Measurements from ENCODE around the gene C2CD3.

C2CD3 gene

DNA sequence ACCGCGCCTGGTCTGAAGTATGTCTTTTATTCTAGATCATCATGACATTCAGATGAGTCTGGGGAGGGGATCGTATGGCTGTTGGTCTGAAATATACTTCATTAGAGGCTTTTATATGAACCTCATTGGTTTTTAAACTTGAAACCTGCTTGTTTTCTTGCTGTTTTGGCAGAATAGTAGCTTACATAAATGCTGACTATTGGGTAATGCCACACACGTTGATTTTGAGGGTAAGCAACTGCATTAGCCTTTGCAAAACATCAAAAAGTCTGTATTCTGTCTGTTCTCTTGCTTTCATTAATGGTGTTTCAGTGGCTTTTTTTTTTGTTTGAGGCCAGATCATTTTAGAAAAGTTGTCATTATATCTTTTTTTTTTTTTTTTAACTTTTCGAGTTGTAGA is 14.5 kb upstream of the C2CD3 start:
- TF ChIP-seq, protein P1, sequence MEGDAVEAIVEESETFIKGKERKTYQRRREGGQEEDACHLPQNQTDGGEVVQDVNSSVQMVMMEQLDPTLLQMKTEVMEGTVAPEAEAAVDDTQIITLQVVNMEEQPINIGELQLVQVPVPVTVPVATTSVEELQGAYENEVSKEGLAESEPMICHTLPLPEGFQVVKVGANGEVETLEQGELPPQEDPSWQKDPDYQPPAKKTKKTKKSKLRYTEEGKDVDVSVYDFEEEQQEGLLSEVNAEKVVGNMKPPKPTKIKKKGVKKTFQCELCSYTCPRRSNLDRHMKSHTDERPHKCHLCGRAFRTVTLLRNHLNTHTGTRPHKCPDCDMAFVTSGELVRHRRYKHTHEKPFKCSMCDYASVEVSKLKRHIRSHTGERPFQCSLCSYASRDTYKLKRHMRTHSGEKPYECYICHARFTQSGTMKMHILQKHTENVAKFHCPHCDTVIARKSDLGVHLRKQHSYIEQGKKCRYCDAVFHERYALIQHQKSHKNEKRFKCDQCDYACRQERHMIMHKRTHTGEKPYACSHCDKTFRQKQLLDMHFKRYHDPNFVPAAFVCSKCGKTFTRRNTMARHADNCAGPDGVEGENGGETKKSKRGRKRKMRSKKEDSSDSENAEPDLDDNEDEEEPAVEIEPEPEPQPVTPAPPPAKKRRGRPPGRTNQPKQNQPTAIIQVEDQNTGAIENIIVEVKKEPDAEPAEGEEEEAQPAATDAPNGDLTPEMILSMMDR (IDR thresholded peaks at IDR 0.05; ENCODE audit: borderline replicate concordance, control extremely low read depth, extremely low read depth, insufficient read depth, missing control alignments), result no peak
- DNase-seq (ENCODE audit: low spot score), result no peak
- in situ Hi-C loops (cut with MboI; ENCODE audit: low sequenced_read_pairs, unreplicated experiment), result no loop called here

DNA sequence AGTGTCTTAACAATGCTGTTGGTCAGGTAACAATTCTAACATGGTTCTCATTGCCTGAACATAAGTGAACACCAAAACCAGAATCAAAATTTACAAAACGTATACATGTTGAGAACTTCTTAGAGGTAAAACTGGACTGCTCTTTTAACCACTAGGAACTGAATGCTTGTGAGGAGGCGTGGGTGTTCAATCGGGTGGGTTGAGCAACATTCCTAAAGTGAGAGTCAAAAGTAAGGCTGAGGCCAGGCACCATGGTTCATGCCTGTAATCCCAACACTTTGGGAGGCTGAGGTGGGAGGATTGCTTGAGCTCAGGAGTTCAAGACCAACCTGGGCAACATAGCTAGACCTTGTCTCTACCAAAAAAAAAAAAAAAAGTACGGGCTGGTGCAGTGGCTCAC is 11.8 kb upstream of the C2CD3 start:
- DNase-seq (ENCODE audit: low spot score), result no peak
- TF ChIP-seq, protein P1 (IDR thresholded peaks at IDR 0.05; ENCODE audit: borderline replicate concordance, control extremely low read depth, extremely low read depth, insufficient read depth, missing control alignments), result no peak
- in situ Hi-C loops (cut with MboI; ENCODE audit: low sequenced_read_pairs, unreplicated experiment), result no loop called here

DNA sequence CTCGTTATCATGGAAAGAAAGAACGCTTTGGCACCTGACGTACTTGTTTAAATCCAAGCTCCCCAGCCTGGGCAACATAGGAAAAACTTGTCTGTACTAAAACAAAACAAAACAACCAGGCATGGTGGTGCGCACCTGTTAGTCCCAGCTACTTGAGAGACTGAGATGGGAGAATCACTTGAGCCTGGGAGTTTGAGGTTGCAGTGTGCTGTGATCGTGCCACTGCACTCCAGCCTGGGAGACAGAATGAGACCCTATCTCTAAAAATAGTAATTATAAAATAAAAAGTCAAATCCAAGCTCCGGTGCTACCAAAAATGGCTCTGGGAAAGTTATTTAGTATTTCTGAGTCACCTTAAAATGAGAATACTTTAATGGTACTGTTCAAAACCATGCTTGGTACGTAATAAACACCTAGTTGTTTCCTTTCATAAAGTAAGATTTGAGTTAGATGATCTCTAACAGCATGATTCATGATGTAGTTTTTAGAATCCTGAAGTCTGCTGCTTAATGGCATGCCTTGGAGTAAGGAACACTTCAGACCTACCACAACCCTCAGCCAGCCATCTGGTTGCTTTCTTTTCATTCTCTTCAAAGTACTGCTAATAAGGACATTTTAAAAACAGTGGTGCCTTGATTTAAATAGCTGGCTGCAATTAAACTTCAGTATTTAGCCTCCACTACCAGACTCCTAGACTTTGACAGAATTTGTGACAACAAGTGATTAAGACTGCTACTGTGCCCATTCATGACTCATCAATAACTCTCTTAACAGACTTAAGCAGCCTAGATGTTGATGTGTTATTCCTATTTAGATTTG is 8.6 kb upstream of the C2CD3 start:
- DNase-seq (ENCODE audit: low spot score), result no peak
- in situ Hi-C loops (cut with MboI; ENCODE audit: low sequenced_read_pairs, unreplicated experiment), result no loop called here
- TF ChIP-seq, protein P1 (IDR thresholded peaks at IDR 0.05; ENCODE audit: borderline replicate concordance, control extremely low read depth, extremely low read depth, insufficient read depth, missing control alignments), result no peak

DNA sequence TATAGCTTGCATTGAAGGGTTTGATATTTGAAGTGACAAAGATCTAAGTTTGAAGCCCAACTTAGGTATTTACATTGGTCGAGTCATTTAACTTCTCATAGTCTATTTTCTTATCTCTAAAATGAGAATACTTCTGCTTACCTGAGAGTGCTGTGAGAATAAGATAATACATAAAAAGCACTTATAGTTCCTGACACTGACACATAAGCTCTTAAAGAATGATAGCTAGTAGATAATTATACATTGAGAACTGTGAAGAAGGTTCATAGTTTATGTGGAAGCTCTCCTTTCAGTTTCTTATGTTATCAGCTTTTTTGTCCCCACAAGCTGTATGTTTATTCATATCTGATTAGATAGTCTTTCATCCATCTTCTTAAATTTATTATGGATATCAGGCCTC is 5.1 kb upstream of the C2CD3 start:
- in situ Hi-C loops (cut with MboI; ENCODE audit: low sequenced_read_pairs, unreplicated experiment), result no loop called here
- TF ChIP-seq, protein P1 (IDR thresholded peaks at IDR 0.05; ENCODE audit: borderline replicate concordance, control extremely low read depth, extremely low read depth, insufficient read depth, missing control alignments), result no peak
- no peak for DNase-seq (ENCODE audit: low spot score)

DNA sequence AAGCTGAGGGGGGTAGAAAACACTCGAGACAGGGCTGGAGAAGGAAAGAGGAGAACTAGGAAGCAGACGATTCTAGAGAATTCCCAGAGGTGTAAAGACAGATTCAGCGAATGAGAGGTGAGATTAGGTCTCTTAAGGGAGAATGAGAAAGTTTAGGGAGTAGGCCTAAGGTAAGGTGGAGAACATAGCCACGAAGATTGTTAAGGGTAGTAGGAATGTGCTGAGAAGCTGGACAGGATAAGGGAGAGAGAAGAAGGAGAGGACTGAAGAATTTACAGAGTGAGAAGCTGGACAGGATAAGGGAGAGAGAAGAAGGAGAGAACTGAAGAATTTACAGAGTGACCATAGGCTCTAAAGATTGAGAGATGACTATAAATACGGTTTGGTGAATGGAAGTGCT is 1.2 kb upstream of the C2CD3 start:
- in situ Hi-C loops (cut with MboI; ENCODE audit: low sequenced_read_pairs, unreplicated experiment), result no loop called here
- TF ChIP-seq, protein P1 (IDR thresholded peaks at IDR 0.05; ENCODE audit: borderline replicate concordance, control extremely low read depth, extremely low read depth, insufficient read depth, missing control alignments), result no peak
- no peak for DNase-seq (ENCODE audit: low spot score)

DNA sequence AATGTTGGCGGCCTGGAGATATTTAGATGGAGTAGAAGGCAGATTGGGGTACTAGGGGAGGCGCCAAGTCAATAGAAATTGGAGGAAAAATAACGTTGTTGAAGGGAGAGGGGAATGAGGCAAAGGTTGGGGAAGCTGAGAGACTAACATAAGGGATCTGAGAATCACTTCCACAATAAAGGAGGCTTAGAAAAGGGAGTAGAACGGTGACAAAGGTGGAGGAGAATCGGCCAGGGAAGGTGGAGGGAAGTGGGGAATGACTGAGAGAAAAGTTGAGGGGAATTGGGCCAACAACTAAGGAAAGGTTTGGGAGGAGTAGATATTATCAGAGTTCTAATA is 797 bp upstream of the C2CD3 start:
- in situ Hi-C loops (cut with MboI; ENCODE audit: low sequenced_read_pairs, unreplicated experiment), result no loop called here
- no peak for DNase-seq (ENCODE audit: low spot score)
- TF ChIP-seq, protein P1 (IDR thresholded peaks at IDR 0.05; ENCODE audit: borderline replicate concordance, control extremely low read depth, extremely low read depth, insufficient read depth, missing control alignments), result no peak
